Measurements from ENCODE around the gene RAB9A. TPM values are rescaled to one million over a fixed set of nuclear protein-coding genes. Genes with fewer than 3 reads are reported as not detected.
"Not testable (repeated sequence)": the region's sequence is repeated elsewhere in the genome, so short reads cannot be mapped to it uniquely, and the experiment has no call there.

RAB9A gene
- total RNA-seq, 1 donor from 2014 or later: 31.7 TPM

GRCh38 chrX:13673016-13673415 lies 15.9 kb upstream of the RAB9A start:
- intact Hi-C loops (cut with DNase I): no loop called here
- Histone ChIP-seq H3K4me3 (no peak overlapping the region), H3K27me3 (no peaks in the 10 kb centered on the region), H3K36me3 (no peaks in the 10 kb centered on the region), H3K27ac (no peak overlapping the region), H3K4me1 (peaks cover 2% of the 10 kb centered on the region), H3K9me3 (no peaks in the 10 kb centered on the region)
- ATAC-seq (no peak), DNase-seq (no peak)
- no peak for TF ChIP-seq CTCF (IDR thresholded peaks at IDR 0.05)

DNA sequence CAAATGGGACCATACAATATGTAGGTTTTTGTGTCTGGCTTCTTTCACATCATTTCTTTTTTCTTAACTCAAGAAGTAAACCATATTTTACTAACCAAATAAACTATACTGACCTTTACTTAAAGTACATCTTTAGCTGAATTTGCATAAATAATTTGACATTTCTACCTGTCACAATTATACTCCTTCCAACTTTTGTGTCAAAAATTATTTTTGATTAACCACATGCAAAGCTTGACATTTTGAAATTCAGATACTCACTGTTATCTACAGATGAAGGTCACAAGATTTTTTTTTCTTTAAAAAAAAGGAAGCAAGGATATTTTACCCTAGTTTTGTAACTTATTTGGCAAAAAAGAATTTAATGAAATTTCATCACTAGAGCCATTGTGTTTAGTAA lies 12.0 kb upstream of the RAB9A start:
- H3K27me3 ChIP-seq: no peaks in the 10 kb centered on the region
- ATAC-seq (no peak), DNase-seq (no peak)
- no peaks in the 10 kb centered on the region for H3K4me1 ChIP-seq
- no peaks in the 10 kb centered on the region for H3K9me3 ChIP-seq
- H3K4me3 ChIP-seq: no peak overlapping the region
- intact Hi-C loops (cut with DNase I): no loop called here
- no peak for TF ChIP-seq CTCF (IDR thresholded peaks at IDR 0.05)
- H3K36me3 ChIP-seq: no peaks in the 10 kb centered on the region
- H3K27ac ChIP-seq: no peak overlapping the region

GRCh38 chrX:13679700-13680099 lies 9.2 kb upstream of the RAB9A start:
- ATAC-seq; intact Hi-C loops (cut with DNase I); H3K9me3 ChIP-seq; H3K4me3 ChIP-seq; H3K36me3 ChIP-seq; H3K27me3 ChIP-seq; H3K4me1 ChIP-seq; H3K27ac ChIP-seq; DNase-seq: not testable (repeated sequence)

GRCh38 chrX:13681595-13681994 lies 7.3 kb upstream of the RAB9A start:
- Histone ChIP-seq H3K4me3 (no peak overlapping the region), H3K36me3 (no peaks in the 10 kb centered on the region), H3K9me3 (no peaks in the 10 kb centered on the region), H3K27me3 (no peaks in the 10 kb centered on the region), H3K4me1 (no peaks in the 10 kb centered on the region), H3K27ac (no peak overlapping the region)
- no peak for ATAC-seq
- intact Hi-C loops (cut with DNase I): no loop called here
- no peak for TF ChIP-seq CTCF (IDR thresholded peaks at IDR 0.05)
- DNase-seq: no peak

- no peak for TF ChIP-seq CTCF (IDR thresholded peaks at IDR 0.05)
- peaks cover 5% of the 10 kb centered on the region for H3K4me1 ChIP-seq
- no peaks in the 10 kb centered on the region for H3K36me3 ChIP-seq
- no peak overlapping the region for H3K27ac ChIP-seq
- DNase-seq (no peak), ATAC-seq (no peak)
- H3K9me3 ChIP-seq: no peaks in the 10 kb centered on the region
- intact Hi-C loops (cut with DNase I): no loop called here
- H3K27me3 ChIP-seq: no peaks in the 10 kb centered on the region
- H3K4me3 ChIP-seq: no peak overlapping the region
These were observed 4.6 kb upstream of the RAB9A start for GRCh38 chrX:13684361-13684760.

DNA sequence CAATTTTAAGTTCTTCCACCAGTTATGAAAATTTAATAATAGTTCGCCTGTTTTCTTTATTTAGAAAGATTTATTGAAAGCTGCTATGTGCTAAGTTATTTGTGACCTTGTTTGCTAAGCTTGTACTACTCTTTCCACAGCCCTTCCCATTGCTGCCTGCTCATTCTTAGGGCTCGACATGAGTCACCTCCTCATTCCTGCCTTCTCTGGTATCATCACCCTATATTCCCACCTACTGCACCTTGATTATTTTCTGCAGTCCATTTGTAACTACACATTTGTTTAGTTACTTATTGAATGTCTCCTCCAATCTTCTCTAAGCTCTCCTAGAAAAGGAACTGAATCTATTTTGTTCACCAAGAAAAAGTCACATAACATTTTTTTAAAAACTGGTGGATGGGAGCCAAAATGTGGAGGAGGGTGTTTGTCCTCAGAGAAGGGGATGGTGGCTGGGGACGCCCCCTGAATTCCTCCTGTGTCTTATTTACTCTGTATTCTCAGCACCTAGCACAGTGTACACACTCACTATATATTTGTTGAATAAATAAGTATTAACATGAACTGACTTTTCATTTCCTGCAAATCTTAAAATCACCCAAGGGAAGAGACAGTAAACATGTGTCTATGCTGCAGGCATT lies 3.7 kb upstream of the RAB9A start:
- Histone ChIP-seq H3K4me3 (no peak overlapping the region), H3K4me1 (peaks cover 5% of the 10 kb centered on the region), H3K27ac (no peak overlapping the region), H3K36me3 (no peaks in the 10 kb centered on the region), H3K9me3 (no peaks in the 10 kb centered on the region), H3K27me3 (no peaks in the 10 kb centered on the region)
- no peak for TF ChIP-seq CTCF (IDR thresholded peaks at IDR 0.05)
- DNase-seq (no peak), ATAC-seq (no peak)
- intact Hi-C loops (cut with DNase I): no loop called here
